Measurements from ENCODE around the gene ZBTB1.
A peak's percentile ranks its signal among the peaks of the same experiment; 100 is the strongest.
"Not testable (repeated sequence)": the region's sequence is repeated elsewhere in the genome, so short reads cannot be mapped to it uniquely, and the experiment has no call there.

Gene ZBTB1

DNA sequence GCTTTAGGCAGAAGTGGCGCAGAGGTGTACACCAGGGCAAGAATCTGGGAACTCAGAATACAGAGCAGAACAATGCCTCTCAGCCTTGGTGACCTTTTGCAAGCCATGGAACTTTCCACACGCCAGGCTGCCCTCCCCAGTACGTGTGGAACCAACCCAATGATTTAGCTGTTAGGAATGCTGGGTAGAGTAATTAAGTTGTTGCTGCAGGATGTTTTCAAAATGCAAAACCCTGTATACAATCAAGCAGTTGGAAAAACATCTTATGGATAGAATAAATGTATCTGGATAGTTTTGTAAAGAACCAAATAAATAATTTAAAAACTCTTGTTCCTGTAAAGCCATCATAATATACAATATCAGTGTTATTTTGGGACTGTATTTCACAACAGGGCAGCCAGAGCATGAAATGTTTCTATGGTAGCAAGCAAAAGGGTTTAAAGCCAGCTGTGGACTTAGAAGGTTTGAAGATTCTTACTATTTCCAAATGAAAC lies 64.6 kb downstream of the ZBTB1 start:
- peak; percentile 77 for DNase-seq (ENCODE audit: low read depth)
- no peak overlapping the region for H3K4me3 ChIP-seq (ENCODE audit: low read length)
- TF ChIP-seq, protein P1, sequence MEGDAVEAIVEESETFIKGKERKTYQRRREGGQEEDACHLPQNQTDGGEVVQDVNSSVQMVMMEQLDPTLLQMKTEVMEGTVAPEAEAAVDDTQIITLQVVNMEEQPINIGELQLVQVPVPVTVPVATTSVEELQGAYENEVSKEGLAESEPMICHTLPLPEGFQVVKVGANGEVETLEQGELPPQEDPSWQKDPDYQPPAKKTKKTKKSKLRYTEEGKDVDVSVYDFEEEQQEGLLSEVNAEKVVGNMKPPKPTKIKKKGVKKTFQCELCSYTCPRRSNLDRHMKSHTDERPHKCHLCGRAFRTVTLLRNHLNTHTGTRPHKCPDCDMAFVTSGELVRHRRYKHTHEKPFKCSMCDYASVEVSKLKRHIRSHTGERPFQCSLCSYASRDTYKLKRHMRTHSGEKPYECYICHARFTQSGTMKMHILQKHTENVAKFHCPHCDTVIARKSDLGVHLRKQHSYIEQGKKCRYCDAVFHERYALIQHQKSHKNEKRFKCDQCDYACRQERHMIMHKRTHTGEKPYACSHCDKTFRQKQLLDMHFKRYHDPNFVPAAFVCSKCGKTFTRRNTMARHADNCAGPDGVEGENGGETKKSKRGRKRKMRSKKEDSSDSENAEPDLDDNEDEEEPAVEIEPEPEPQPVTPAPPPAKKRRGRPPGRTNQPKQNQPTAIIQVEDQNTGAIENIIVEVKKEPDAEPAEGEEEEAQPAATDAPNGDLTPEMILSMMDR (IDR thresholded peaks at IDR 0.05; ENCODE audit: insufficient read depth, low read depth, low read length, missing control alignments) = no peak

DNA sequence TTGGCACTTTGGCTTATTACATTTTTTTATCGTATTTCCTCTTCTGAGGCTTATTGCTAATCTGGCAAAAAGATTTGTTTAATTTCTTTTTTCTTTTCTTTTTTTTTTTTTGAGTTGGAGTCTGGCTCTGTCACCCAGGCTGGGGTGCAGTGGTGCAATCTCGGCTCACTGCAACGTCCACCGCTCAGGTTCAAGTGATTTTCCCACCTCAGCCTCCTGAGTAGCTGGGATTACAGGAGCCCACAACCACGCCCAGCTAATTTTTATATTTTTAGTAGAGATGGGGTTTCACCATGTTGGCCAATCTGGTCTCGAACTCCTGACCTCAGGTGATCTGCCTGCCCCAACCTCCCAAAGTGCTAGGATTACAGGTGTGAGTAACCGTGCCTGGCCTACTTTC lies 65.1 kb downstream of the ZBTB1 start:
- not testable (repeated sequence) for DNase-seq (ENCODE audit: low read depth); H3K4me3 ChIP-seq (ENCODE audit: low read length)

DNA sequence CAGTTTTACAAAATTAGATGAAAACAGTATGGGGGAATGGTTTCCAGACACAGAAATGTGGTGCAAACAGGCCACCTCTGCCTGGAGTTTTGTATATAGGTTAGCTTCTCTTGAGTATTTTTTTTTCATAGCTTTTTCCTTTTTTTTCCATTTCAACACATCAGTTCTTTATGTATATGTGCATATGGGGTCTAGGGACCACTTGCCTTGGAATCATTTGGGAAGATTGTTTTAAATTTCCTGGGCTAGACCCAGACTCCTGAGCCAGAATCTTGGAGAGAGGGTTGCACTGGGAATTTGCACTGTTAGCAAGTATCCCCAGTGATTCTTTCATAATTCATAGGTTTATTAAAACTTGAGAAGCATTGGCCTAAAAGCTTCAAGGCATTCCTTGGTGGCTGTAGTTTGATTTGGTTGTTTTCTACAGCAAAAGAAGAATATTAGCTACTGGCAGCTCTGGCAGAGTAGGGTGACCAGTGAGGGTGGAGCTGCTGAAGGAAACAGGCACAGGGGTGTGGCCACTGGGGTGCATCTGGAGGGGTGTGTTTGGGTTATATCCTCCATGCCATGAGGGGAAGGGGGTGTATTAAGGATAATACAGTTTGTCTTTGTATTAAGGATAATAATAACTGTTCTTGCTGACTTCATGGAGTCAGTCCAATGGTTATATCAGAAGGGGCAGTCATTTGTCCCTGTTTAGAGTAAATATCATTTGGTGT lies 68.0 kb downstream of the ZBTB1 start:
- TF ChIP-seq, protein P1 (IDR thresholded peaks at IDR 0.05; ENCODE audit: insufficient read depth, low read depth, low read length, missing control alignments) = no peak
- no peak for DNase-seq (ENCODE audit: low read depth)
- H3K4me3 ChIP-seq (ENCODE audit: low read length) = no peak overlapping the region

DNA sequence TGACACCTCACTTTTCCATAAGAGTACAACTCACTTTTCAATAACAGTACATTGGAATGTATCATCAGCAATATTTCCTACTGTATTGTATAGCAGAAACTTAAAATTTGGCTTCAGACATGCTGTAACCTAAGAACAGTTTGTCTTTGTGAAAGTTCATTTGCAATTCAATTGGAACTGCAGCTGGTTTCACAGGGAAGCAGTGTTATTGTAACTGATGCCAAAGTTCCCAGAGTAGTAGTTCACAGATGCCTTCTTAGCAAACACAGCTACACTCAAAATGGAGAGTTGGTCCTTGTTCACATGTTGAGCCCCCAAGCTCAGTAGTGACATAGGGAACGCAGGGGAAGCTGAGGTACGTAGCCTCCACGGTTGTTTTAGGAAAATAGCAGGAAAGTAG lies 68.5 kb downstream of the ZBTB1 start:
- no peak for DNase-seq (ENCODE audit: low read depth)
- TF ChIP-seq, protein P1 (IDR thresholded peaks at IDR 0.05; ENCODE audit: insufficient read depth, low read depth, low read length, missing control alignments) = no peak
- H3K4me3 ChIP-seq (ENCODE audit: low read length) = no peak overlapping the region
